Prostate gland (tissue), 2 donors: ENCODE measurements around the gene RNF220.

Experiments
- POLR2A ChIP-seq: fragments of 450-650 bp; IDR thresholded peaks from one replicate; pipeline ENCODE4 v1.6.1; 2016; ENCODE audit warnings: antibody characterized with exemption, mild to moderate bottlenecking
- TF ChIP-seq, protein P1 (sequence below), 4 experiments: fragments of 200-600 bp in 2 of 4; fragments of 450-650 bp in 2 of 4; sonication (generic) in 2 of 4; IDR thresholded peaks; 1 replicate in 3 of 4; 2 replicates in 1 of 4; pipeline ENCODE4 v1.5.1; 2016 to 2019; ENCODE audit warnings: antibody characterized with exemption in 4 of 4, mild to moderate bottlenecking in 2 of 4, moderate library complexity in 2 of 4

DNA sequence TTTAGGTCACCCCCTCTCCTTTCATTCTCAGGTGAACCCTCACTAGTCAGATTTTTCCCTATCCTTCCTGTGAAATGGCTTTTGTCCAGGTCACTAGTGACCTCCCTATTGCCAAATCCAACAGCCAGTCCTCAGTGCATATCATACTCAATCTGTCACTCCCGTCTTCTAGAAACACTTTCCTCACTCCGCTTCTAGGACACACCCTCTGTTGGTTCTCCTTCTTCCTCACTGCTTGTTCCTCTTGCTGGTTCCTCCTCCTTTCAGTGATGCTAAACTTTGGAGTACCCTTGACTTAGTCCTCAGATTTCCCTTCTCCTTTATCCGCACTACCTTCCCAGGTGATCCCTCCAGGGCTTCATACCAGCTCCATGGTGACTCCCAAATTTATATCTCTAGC lies 94.3 kb downstream of the RNF220 start:
- TF ChIP-seq POLR2A: no peak
- TF ChIP-seq, protein P1, sequence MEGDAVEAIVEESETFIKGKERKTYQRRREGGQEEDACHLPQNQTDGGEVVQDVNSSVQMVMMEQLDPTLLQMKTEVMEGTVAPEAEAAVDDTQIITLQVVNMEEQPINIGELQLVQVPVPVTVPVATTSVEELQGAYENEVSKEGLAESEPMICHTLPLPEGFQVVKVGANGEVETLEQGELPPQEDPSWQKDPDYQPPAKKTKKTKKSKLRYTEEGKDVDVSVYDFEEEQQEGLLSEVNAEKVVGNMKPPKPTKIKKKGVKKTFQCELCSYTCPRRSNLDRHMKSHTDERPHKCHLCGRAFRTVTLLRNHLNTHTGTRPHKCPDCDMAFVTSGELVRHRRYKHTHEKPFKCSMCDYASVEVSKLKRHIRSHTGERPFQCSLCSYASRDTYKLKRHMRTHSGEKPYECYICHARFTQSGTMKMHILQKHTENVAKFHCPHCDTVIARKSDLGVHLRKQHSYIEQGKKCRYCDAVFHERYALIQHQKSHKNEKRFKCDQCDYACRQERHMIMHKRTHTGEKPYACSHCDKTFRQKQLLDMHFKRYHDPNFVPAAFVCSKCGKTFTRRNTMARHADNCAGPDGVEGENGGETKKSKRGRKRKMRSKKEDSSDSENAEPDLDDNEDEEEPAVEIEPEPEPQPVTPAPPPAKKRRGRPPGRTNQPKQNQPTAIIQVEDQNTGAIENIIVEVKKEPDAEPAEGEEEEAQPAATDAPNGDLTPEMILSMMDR (IDR thresholded peaks at IDR 0.05): no peak
